K562 (cell line): ENCODE measurements around the gene FTL. TPM values are rescaled to one million over a fixed set of nuclear protein-coding genes. Genes with fewer than 3 reads are reported as not detected.

ENCODE experiments used
- ATAC-seq: fragments of 200-7000 bp; cut with Tn5 transposase; 3 replicates; pipeline ENCODE4 v1.9.1; 2020; ENCODE audit warnings: moderate library complexity
- BruUV-seq: library from RNA; stranded (reverse); fragments of 400-500 nt; replicated peaks from 2 replicates; lab custom pipeline; 2021; lab: Mats Ljungman, UMichigan
- CTCF ChIA-PET: fragments of 300-600 bp; formaldehyde crosslinking; extraction: SDS; loops from one replicate; lab custom pipeline; 2021; ENCODE audit warnings: low intra/inter-chr PET ratio; lab: Yijun Ruan, JAX
- POLR2A ChIA-PET: fragments of 300-600, 350-650 bp; sonication (Branson Sonifier 250); formaldehyde crosslinking; extraction: SDS; loops from one replicate; lab custom pipeline; 2021; ENCODE audit warnings: antibody characterized with exemption, inconsistent platforms; lab: Yijun Ruan, JAX
- DNase-seq, 4 experiments: peaks; one replicate each; pipeline versions ENCODE4 v3.0.0 to v3.0.0-alpha.2; 2011 to 2018; ENCODE audit warnings: low spot score in 3 of 4, mixed read lengths in 3 of 4; ENCODE audit errors: extremely low read depth in 1 of 4
- FAIRE-seq: peaks from 2 replicates; lab custom pipeline; 2011; peaks lifted over from hg19 to GRCh38; lab: Jason Lieb, UNC
- H2AFZ ChIP-seq: 2 replicates; pipeline ENCODE4 v1.6.0; 2011; ENCODE audit warnings: low read depth, low read length, control low read depth, inconsistent platforms
- H3K27ac ChIP-seq: fragments of 200-600 bp; 3 replicates; pipeline ENCODE4 v1.8.0; 2011; ENCODE audit warnings: low read depth, mild to moderate bottlenecking, control low read depth, inconsistent platforms, low read length, moderate library complexity, mixed read lengths; ENCODE audit errors: extremely low read depth
- H3K27me3 ChIP-seq, 2 experiments: fragments of 300-600 bp in 1 of 2; 2 replicates in 1 of 2; 3 replicates in 1 of 2; pipeline versions ENCODE4 v1.6.0 to v1.8.0; 2011; ENCODE audit warnings: inconsistent platforms in 2 of 2, low read length in 2 of 2, mild to moderate bottlenecking in 1 of 2, mixed read lengths in 1 of 2, moderate library complexity in 1 of 2; ENCODE audit not compliant: control insufficient read depth in 2 of 2, insufficient read depth in 2 of 2
- H3K36me3 ChIP-seq: fragments of 300-600 bp; 3 replicates; pipeline ENCODE4 v1.8.0; 2011; ENCODE audit warnings: mild to moderate bottlenecking, low read length, inconsistent platforms; ENCODE audit not compliant: control insufficient read depth, insufficient read depth
- H3K4me1 ChIP-seq, 2 experiments: fragments of 200-600 bp in 1 of 2; replicated peaks in 1 of 2; 2 replicates in 1 of 2; 3 replicates in 1 of 2; pipeline versions ENCODE4 v1.5.1 to v1.8.0; 2011; ENCODE audit warnings: inconsistent platforms in 2 of 2, low read length in 2 of 2, mild to moderate bottlenecking in 1 of 2, mixed read lengths in 1 of 2, moderate library complexity in 1 of 2; ENCODE audit not compliant: control insufficient read depth in 2 of 2, insufficient read depth in 2 of 2
- H3K4me2 ChIP-seq: 2 replicates; pipeline ENCODE4 v1.6.1; 2011; ENCODE audit warnings: low read length, control low read depth, inconsistent platforms, mixed read lengths; ENCODE audit not compliant: insufficient read depth
- H3K4me3 ChIP-seq: fragments of 200-600 bp; sonication (generic), shearing (Covaris generic); 2 replicates; pipeline ENCODE4 v1.5.1; 2016; ENCODE audit warnings: control low read depth, inconsistent platforms
- H3K79me2 ChIP-seq: fragments of 200-600 bp; 3 replicates; pipeline ENCODE4 v1.8.0; 2011; ENCODE audit warnings: low read length, inconsistent platforms; ENCODE audit not compliant: control insufficient read depth, insufficient read depth
- H3K9ac ChIP-seq, 2 experiments: 2 replicates each; pipeline versions ENCODE4 v1.6.0 to v1.6.1; 2011; ENCODE audit warnings: low read depth in 2 of 2, low read length in 2 of 2, control low read depth in 1 of 2, inconsistent platforms in 1 of 2, mild to moderate bottlenecking in 1 of 2, mixed read lengths in 1 of 2; ENCODE audit not compliant: insufficient read depth in 1 of 2
- H3K9me1 ChIP-seq: one replicate; pipeline ENCODE4 v1.6.0; 2011; ENCODE audit warnings: inconsistent platforms, mild to moderate bottlenecking, low read length, moderate library complexity; ENCODE audit not compliant: control insufficient read depth, insufficient read depth
- H3K9me3 ChIP-seq: replicated peaks from 2 replicates; pipeline ENCODE4 v1.5.1; 2011; ENCODE audit warnings: low read depth, low read length, inconsistent platforms; ENCODE audit not compliant: control insufficient read depth, insufficient read depth
- H4K20me1 ChIP-seq: replicated peaks from 2 replicates; pipeline ENCODE4 v1.6.1; 2011; ENCODE audit warnings: low read length, inconsistent platforms, mixed read lengths; ENCODE audit not compliant: control insufficient read depth, insufficient read depth
- CAMTA2 ChIP-seq: fragments of 250-450 bp; sonication (Bioruptor Pico); conservative IDR thresholded peaks from 2 replicates; pipeline ENCODE4 v1.5.1; 2022
- CEBPB ChIP-seq: fragments of 450-650 bp; IDR thresholded peaks from 2 replicates; pipeline ENCODE4 v1.6.1; 2016; ENCODE audit warnings: missing genetic modification characterization, missing compliant biosample characterization
- CHD2 ChIP-seq: IDR thresholded peaks from 2 replicates; pipeline ENCODE4 v1.6.1; 2011; ENCODE audit warnings: low read depth, low read length
- E2F8 ChIP-seq: fragments of 450-650 bp; IDR thresholded peaks from 2 replicates; pipeline ENCODE4 v1.7.1; 2018; ENCODE audit warnings: mild to moderate bottlenecking, low read depth; ENCODE audit not compliant: partially characterized antibody
- FIP1L1 ChIP-seq: fragments of 200-400 bp; formaldehyde crosslinking; IDR thresholded peaks from 2 replicates; pipeline ENCODE4 v1.6.1; 2018; ENCODE audit warnings: mild to moderate bottlenecking, low read depth, low read length; ENCODE audit not compliant: poor library complexity, severe bottlenecking
- KLF6 ChIP-seq: fragments of 250-450 bp; sonication (Bioruptor Pico); IDR thresholded peaks from 2 replicates; pipeline ENCODE4 v1.4.0; 2020; ENCODE audit warnings: mild to moderate bottlenecking, moderate library complexity, borderline replicate concordance
- NFYB ChIP-seq: IDR thresholded peaks from 2 replicates; pipeline ENCODE4 v1.6.1; 2011; ENCODE audit warnings: mild to moderate bottlenecking, moderate library complexity; ENCODE audit not compliant: insufficient read length; ENCODE audit errors: extremely low read depth
- NUFIP1 ChIP-seq: fragments of 450-650 bp; IDR thresholded peaks from 2 replicates; pipeline ENCODE4 v1.6.1; 2018; ENCODE audit not compliant: partially characterized antibody
- SPI1 ChIP-seq: IDR thresholded peaks from 2 replicates; pipeline ENCODE4 v1.6.1; 2011; ENCODE audit warnings: low read depth, low read length, control low read depth, borderline replicate concordance
- SRSF7 ChIP-seq: fragments of 200-400 bp; formaldehyde crosslinking; optimal IDR thresholded peaks from 2 replicates; pipeline ENCODE3; 2017; ENCODE audit warnings: mild to moderate bottlenecking, low read depth, low read length
- STAG1 ChIP-seq: sonication (generic); formaldehyde crosslinking; IDR thresholded peaks from 2 replicates; pipeline ENCODE4 v1.5.0; 2020; ENCODE audit warnings: missing genetic modification reagents, borderline replicate concordance
- ZFP36 ChIP-seq: fragments of 150-350 bp; IDR thresholded peaks from 2 replicates; pipeline ENCODE4 v1.6.1; 2018; ENCODE audit warnings: low read length, low read depth; ENCODE audit not compliant: partially characterized antibody
- ZFX ChIP-seq: sonication (generic); formaldehyde crosslinking; IDR thresholded peaks from 2 replicates; pipeline ENCODE4 v1.8.0; 2022; ENCODE audit warnings: mild to moderate bottlenecking, missing genetic modification reagents, moderate library complexity
- ZNF274 ChIP-seq: IDR thresholded peaks from 2 replicates; pipeline ENCODE4 v1.6.1; 2011; ENCODE audit warnings: low read depth, mild to moderate bottlenecking, low read length, moderate library complexity, borderline replicate concordance
- ZNF639 ChIP-seq, 2 experiments: fragments of 200-800 bp in 1 of 2; sonication (Bioruptor generic) in 1 of 2; sonication (generic) in 1 of 2; formaldehyde crosslinking in 1 of 2; IDR thresholded peaks in 1 of 2; conservative IDR thresholded peaks in 1 of 2; 2 replicates each; pipeline versions ENCODE4 v1.5.0 to v1.6.1; 2016 to 2020; ENCODE audit warnings: missing compliant biosample characterization in 1 of 2, missing genetic modification characterization in 1 of 2, missing genetic modification reagents in 1 of 2
- WGBS: fragments of 100-300 bp; shearing (Covaris generic); methylation state at CpG from one replicate; pipeline ENCODE4 v1.1.6; 2016; ENCODE audit warnings: low coverage, mixed read lengths; ENCODE audit not compliant: insufficient coverage; ENCODE audit errors: missing lambda C conversion rate; 5-methylcytosine and 5-hydroxymethylcytosine counted together
- in situ Hi-C: fragments of 300-500 bp; cut with MboI; formaldehyde crosslinking; loops from 4 replicates; pipeline ENCODE4 v1.15.0; 2018; ENCODE audit warnings: inconsistent platforms, mixed read lengths
- intact Hi-C: fragments of 100-400 bp; cut with micrococcal nuclease; formaldehyde crosslinking; loops from 2 replicates; pipeline ENCODE4 v1.14.2; 2022
- polyA plus RNA-seq, 8 experiments: library from polyadenylated mRNA; depleted of rRNA in 4 of 8; stranded (reverse) in 5 of 8; unstranded in 3 of 8; fragments of >200 nt; fragmentation: Nextera tagmentation in 2 of 8; fragmentation: Illumina TruSeq in 1 of 8; extraction: Ambion mirVana in 2 of 8; extraction: Trizol in 1 of 8; gene quantifications; 2 replicates each; pipeline versions ENCODE4 v1.2.1 to v1.2.3, GENCODE V29; 2011 to 2014; ENCODE audit warnings: inconsistent platforms in 1 of 8, missing spikeins in 1 of 8
- total RNA-seq, 7 experiments: library from RNA; depleted of rRNA in 6 of 7; stranded (reverse); fragments of >200 nt in 6 of 7; fragmentation: Illumina TruSeq in 2 of 7; extraction: Trizol in 2 of 7; gene quantifications; 2 replicates each; pipeline versions ENCODE4 v1.2.1 to v1.2.3, GENCODE V29; 2011 to 2021; ENCODE audit warnings: low replicate concordance in 1 of 7
- TF ChIP-seq, protein P1 (sequence below): fragments of 450-650 bp; formaldehyde crosslinking; conservative IDR thresholded peaks from 2 replicates; pipeline ENCODE4 v1.4.0; 2022; ENCODE audit warnings: mild to moderate bottlenecking, missing genetic modification characterization

Gene FTL
- total and polyA plus RNA-seq, 9 of the 15 experiments (the other 6 are each of a cell fraction or from before 2014, with no cell fraction given): 1,231 to 27,415 (median 3,965) TPM

DNA sequence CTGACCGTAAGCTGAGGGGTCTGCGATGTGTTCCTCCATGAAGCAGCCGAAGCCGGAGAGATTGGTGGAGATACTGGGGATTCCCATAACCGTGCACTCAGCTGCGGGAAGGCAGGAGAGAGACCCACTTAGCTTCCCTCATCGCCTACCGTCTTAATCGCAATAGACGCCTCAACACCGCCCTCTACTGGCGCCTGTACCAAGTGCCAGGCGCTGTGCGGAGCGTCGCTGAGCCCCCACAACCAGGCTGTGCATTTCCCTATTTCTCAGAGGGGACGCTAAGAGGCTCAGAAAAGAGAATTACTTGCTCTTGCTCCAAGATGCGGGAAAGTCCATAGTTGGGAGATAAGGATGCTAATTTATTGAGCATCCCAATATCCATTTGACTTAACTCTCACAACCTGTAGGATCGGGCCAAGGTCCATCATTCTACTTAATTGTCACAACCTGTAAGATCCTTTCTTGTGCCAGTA, 5.8 kb downstream of the FTL start:
- 0 out of 2 replicates have a peak overlapping the region, but pooled peaks have one; percentile 7 for H2AFZ ChIP-seq
- POLR2A ChIA-PET: interaction anchor here (0.6 to 14.5 kb wide), 16 partner anchors 9 to 183 kb away, joined by 3 to 439 read pairs (median 4); partner anchors contain the start of genes BAX, BCAT2, GYS1 and NUCB1
- H3K4me1 ChIP-seq: peaks cover 26 to 34% of the 10 kb centered on the region in 2 experiments
- ATAC-seq: peak; percentile 66
- peak overlapping the region in 1 of 2 experiments; percentile 27; a peak in 3 of 4 replicates for H3K9ac ChIP-seq
- peak overlapping the region; percentile 47; the same call in 1 of the 2 replicates for H3K4me2 ChIP-seq
- WGBS: 11% methylated on average over 19 of the region's 19 CpGs
- peak; percentile 75 to 93 (median 80) for DNase-seq
- H3K9me3 ChIP-seq: no peaks in the 10 kb centered on the region
- peaks cover 67% of the 10 kb centered on the region for H3K36me3 ChIP-seq
- H3K9me1 ChIP-seq: no peaks in the 10 kb centered on the region
- H3K27me3 ChIP-seq: no peaks in the 10 kb centered on the region
- peak; percentile 87 for FAIRE-seq
- in situ Hi-C loops (loop anchor here (5.0 to 10.0 kb wide), 2 partner anchors 179 to 326 kb away; partner anchors contain the start of gene CA11), intact Hi-C loops (loop anchor here (1.0 to 2.0 kb wide), 2 partner anchors 129 to 176 kb away; no protein-coding TSS in a partner anchor)
- no TSS peak for BruUV-seq
- H4K20me1 ChIP-seq: peaks cover 13% of the 10 kb centered on the region
- no peak overlapping the region for H3K4me3 ChIP-seq
- H3K27ac ChIP-seq: peak overlapping the region; percentile 42; the same call in 2 of the 3 replicates
- CTCF ChIA-PET: interaction anchor here (0.5 to 3.2 kb wide), 5 partner anchors 72 to 183 kb away, joined by 3 to 36 read pairs (median 3); no protein-coding TSS in a partner anchor
- peaks cover 18% of the 10 kb centered on the region for H3K79me2 ChIP-seq
- TF ChIP-seq SPI1: peak; percentile 83
- TF ChIP-seq FIP1L1: no peak
- peak; percentile 19 for TF ChIP-seq E2F8
- TF ChIP-seq, protein P1, sequence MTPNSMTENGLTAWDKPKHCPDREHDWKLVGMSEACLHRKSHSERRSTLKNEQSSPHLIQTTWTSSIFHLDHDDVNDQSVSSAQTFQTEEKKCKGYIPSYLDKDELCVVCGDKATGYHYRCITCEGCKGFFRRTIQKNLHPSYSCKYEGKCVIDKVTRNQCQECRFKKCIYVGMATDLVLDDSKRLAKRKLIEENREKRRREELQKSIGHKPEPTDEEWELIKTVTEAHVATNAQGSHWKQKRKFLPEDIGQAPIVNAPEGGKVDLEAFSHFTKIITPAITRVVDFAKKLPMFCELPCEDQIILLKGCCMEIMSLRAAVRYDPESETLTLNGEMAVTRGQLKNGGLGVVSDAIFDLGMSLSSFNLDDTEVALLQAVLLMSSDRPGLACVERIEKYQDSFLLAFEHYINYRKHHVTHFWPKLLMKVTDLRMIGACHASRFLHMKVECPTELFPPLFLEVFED (CRISPR knock-in tag): no peak
- TF ChIP-seq STAG1: peak; percentile 66; the same call in 1 of the 2 replicates
- TF ChIP-seq KLF6 (CRISPR knock-in tag): no peak
- TF ChIP-seq CAMTA2: no peak
- no peak for TF ChIP-seq ZFX (CRISPR knock-in tag)
- TF ChIP-seq ZNF274: no peak
- TF ChIP-seq CEBPB (tag): no peak
- TF ChIP-seq CHD2: no peak
- TF ChIP-seq NFYB: no peak
- TF ChIP-seq ZFP36: peak; percentile 52
- TF ChIP-seq NUFIP1: no peak
- TF ChIP-seq ZNF639 (CRISPR knock-in tag; conservative IDR thresholded peaks at IDR 0.05 in 1 of 2, IDR thresholded peaks at IDR 0.05 in 1 of 2): 0 out of 4 replicates have a peak, but pooled peaks of 1 of the 2 experiments have one; percentile 29
- no peak for TF ChIP-seq SRSF7
